GM18873 (cell line): Measurements from ENCODE around the gene SNRPD2.
"Not testable (repeated sequence)": the region's sequence is repeated elsewhere in the genome, so short reads cannot be mapped to it uniquely, and the experiment has no call there.

Experiments used
- ATAC-seq: cut with Tn5 transposase; IDR thresholded peaks from one replicate; pipeline ENCODE4 v1.9.1; 2021; ENCODE audit warnings: mild to moderate bottlenecking, moderate library complexity, moderate number of reproducible peaks; ENCODE audit not compliant: unreplicated experiment, low FRiP score

SNRPD2 gene

DNA sequence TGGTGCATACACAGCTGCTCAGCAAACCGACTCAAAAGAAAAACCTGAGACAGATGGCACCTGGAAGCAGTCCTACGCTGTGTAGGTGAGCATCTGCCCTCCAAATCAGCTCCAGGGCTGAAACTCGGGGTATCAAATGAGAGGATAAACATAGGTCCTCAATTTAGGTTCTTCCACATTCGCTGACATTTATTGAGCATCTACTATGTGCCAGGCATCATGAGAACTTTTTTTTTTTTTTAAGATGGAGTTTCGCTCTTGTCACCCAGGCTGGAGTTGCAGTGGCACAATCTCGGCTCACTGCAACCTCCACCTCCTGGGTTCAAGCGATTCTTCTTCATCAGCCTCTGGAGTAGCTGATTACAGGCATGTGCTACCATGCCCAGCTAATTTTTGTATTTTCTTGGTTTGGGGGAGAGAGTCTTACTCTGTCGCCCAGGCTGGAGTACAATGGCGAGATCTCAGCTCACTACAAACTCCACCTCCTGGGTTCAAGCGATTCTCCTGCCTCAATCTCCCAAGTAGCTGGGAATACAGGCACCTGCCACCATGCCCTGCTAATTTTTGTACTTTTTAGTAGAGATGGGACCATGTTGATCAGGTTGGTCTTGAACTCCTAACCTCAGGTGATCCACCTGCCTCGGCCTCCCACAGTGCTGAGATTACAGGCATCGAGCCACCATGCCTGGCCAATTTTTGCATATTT lies 14.1 kb upstream of the SNRPD2 start:
- no peak for ATAC-seq

DNA sequence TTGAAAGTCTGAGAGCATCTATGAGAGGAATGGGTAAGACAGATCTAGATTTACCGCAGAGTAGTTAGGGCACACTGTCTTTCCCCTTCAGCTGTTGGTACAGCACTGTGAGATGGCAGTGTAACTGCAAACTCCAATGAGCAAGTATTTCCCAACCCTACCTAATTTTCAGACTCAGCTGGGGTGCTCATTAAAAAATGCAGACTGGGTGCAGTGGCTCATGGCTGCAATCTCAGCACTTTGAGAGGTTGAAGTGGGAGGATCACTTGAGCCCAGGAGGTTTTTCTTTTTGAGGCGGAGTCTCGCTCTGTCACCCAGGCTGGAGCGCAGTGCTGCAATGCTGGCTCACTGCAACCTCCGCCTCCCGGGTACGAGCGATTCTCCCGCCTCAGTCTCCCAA lies 13.4 kb upstream of the SNRPD2 start:
- ATAC-seq: no peak

GRCh38 chr19:45701676-45702075 lies 9.9 kb upstream of the SNRPD2 start:
- no peak for ATAC-seq

DNA sequence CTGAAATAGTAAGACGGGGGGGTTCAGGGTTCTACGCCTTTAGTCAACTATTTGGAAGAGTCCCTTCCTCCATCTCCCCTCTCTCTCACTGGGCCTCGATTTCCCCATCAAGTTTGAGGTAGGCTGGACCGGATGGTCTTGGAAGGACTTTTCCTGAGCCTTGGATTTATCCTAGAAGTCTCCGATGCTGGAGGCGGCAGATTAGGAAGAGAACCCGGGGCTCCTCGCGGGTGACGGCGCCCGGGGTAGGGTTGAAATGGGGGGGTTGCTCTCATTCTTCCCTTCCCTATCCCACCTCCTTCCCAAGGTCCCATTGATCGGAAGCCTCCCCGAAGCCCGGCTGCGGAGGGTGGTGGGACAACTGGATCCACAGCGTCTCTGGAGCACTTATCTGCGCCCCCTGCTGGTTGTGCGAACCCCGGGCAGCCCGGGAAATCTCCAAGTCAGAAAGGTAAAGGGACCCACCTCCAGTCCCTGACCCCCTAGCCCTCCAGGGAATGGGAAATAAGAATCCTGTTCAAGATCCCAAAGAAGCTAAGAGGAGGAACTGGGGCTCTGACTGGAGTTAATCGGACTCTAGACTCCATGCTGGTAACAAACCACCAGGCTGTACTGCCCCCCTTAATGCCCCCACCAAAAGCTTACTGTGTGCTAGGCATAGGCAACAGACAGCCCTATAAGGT lies 1.5 kb upstream of the SNRPD2 start:
- ATAC-seq: no peak

DNA sequence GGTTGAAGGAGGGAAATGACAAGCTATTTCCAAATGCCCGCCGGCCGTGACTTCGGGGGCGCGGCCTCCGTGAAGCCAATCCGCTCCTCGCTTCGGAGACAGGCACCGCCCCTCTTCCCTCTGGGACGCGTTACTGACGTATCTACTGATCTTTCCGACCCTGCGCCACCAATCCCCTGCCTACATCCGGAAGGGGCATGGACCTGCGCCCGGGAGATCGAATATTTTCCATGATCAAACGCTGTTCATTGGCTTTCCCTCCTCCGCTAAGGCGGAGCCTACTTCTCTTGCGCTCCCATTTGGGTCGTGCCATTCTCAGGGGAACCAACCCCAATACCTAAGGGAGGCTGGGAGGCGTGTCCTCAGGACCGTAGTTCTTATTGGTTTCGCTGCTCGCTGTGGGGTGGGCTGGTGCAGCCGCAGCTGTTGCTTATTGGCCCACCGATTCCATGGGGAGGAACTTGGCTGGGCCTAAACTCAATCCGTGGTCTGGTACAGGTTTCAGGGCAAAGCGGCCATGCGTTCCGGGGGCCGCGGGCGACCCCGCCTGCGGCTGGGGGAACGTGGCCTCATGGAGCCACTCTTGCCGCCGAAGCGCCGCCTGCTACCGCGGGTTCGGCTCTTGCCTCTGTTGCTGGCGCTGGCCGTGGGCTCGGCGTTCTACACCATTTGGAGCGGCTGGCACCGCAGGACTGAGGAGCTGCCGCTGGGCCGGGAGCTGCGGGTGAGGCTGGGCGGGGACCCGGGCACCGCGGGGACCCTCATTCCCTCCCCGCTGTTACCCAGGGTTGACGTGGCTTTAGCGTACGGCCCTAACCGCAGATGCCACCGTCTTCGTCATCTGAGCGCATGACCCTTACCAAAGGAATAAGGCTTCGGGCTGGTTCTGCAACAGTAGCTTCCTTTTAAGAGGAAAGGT lies 693 bp upstream of the SNRPD2 start, which contains the start of gene QPCTL:
Gene QPCTL (plus strand): TSS at position 480 of the 919 bp plus-strand sequence. CDS start 38 bp downstream, at position 518.
- peak; percentile 84 for ATAC-seq

GRCh38 chr19:45687599-45687998 lies 4.2 kb downstream of the SNRPD2 start:
- ATAC-seq: no peak

DNA sequence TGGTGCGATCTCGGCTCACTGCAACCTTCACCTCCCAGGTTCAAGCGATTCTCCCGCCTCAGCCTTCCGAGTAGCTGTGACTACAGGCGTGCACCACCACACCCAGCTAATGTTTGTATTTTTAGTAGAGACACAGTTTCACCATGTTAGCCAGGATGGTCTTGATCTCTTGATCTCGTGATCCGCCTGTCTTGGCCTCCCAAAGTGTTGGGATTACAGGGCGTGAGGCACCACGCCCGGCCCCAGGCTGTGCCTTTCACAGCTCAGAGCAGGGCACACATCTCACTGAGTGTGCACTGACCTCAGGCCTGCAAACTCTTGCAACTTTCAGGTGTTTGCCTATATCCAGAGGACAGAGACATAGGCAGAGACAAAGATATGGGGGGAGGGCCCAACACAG lies 6.7 kb downstream of the SNRPD2 start:
- not testable (repeated sequence) for ATAC-seq

DNA sequence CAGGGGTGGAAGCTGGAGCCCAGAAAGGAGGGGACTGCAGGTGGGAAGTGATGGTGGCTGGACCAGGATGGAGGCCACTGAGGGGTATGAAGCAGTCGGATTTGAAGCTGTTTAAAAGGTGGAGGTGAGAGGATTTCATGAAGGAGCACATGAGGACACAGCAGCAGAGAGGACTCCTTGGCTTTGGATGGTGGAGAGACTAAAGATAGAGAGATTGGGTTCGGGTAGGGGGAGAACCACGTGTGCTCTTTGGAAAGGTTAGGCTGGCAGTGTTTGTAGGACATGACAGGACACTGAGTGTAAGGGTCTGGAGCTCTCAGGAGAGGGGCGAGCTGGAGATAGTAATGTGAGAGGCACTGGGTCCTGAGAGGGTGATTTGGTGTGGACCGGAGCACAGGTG lies 8.8 kb downstream of the SNRPD2 start:
- no peak for ATAC-seq

GRCh38 chr19:45682117-45682516 lies 9.6 kb downstream of the SNRPD2 start:
- ATAC-seq: no peak

GRCh38 chr19:45681391-45682015 lies 10.2 kb downstream of the SNRPD2 start:
- no peak for ATAC-seq

GRCh38 chr19:45677351-45678230 lies 14.2 kb downstream of the SNRPD2 start:
- ATAC-seq: no peak

- no peak for ATAC-seq
Measured at GRCh38 chr19:45676851-45677263, 14.9 kb downstream of the SNRPD2 start.

DNA sequence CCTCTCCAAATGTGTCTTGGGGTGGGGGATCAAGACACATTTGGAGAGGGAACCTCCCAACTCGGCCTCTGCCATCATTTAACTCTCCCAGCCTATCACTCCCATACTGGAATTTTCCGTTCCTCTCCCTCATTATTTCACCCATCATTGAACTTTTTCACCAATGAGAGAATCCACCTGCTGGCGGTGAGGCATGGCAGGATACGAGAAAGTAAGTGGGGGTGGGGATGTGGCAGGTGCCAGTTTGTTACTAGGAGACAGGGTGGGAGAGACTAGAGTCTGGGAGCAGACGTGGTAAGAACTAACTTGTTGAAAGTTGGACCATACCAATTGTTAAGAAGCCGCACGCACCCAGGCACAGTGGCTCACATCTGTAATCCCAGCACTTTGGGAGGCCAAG lies 16.8 kb downstream of the SNRPD2 start:
- no peak for ATAC-seq

DNA sequence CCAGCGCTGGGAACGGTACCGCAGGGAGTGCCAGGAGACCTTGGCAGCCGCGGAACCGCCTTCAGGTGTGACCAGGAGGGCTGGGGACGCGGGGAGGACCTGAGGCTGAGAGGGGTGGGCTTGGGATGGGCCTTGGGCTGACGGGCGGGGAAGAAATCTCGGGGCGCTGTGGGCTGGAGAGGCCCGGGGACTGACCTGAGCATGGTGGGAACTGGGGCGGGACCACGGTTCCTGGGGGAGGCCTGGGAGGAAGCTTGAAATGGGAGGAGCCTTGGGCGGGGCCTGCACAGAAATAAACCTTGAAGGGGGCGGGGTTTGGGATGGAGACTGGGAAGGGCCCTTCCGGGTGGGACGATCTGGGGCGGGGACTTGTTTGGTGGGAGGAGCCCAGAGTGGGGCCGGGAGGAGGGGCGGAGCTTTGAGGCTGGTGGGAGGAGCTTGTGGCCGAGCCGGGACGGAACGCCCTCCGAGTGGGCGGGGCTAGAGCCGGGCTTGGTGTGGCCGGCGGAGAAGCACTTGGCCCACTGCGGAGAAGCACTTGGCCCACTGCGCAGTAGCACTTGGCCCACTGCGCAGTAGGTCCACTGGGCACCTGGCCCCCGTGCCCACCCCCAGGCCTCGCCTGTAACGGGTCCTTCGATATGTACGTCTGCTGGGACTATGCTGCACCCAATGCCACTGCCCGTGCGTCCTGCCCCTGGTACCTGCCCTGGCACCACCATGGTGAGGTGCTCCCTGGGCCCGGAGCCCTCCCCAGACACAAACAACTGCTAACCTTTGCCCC lies 20.9 kb downstream of the SNRPD2 start:
- no peak for ATAC-seq

DNA sequence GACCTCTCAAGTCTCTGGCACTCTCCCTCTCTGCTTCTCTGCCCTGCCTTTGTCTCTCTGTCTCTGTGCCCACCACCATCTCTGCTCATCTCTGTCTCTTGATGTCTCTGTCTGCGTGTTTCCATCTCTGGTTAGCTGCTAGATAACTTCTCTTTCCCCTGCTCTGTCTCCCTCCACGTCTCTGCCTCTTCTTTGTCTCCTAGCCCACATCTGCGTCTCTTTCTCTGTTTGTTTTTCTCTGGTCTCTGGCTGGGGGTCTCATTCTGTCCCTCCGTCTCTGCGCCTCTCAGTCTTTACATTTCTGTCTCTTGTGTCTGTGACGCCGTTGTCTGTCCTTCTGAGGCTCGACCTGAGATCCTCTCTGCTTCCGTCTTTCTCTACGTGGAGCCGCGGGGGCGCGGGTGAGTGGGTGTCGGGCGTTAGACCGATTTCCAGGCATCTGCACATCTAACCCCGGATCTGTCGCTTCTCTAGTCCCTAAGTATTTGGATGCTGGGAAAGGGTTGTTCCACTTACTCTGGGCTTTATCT lies 23.3 kb downstream of the SNRPD2 start:
- ATAC-seq: no peak

- no peak for ATAC-seq
Measured at GRCh38 chr19:45667620-45668341, 24.0 kb downstream of the SNRPD2 start, which contains the start of gene GIPR. TSS of gene GIPR (plus strand) at chr19:45668221. CDS start at chr19:45669521, 1,300 bp downstream.

DNA sequence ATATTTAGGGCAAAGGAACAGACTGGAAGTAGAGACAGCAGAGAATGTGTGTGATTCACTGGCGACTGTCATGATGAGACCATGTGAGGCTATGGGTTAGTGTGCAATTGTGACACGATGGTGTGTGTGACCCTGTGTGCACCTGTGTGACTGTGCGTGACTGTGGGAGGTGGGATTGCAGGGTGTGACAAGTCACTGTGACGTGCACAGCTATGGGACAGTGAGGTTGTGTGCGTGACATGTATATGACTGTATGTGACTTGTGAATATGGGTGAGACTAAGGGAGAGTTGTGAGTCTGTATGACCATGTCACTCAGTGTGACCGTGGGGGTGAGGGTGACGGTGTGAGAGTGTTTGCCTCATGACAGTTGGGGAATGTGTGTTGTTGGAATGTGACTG lies 27.2 kb downstream of the SNRPD2 start:
- no peak for ATAC-seq

DNA sequence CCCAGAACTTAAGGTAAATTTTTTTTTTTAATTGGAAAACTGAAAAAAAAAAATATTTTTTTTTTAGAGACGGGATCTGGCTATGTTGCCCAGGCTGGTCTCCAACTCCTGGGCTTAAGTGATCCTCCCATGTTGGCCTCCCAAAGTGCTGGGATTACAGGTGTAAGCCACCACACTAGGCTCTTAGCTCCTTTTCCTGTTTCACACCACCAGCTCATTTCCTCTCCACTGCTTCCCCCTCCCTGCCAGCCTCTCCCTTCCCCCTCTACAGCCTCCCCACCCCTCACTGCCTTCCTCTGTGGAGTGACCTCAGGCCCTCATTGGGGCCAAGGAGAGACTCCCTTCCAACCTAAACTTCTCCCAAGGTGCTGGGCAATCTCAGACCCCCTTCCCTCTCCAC lies 28.0 kb downstream of the SNRPD2 start:
- ATAC-seq: no peak
